Myocyte (in vitro differentiated cells): ENCODE measurements around the gene FAM107B. TPM values are rescaled to one million over a fixed set of nuclear protein-coding genes. Genes with fewer than 3 reads are reported as not detected.
"Not testable (repeated sequence)": the region's sequence is repeated elsewhere in the genome, so short reads cannot be mapped to it uniquely, and the experiment has no call there.

ENCODE experiments used
- DNase-seq: peaks from one replicate; pipeline ENCODE4 v3.0.0-alpha.2; 2012; ENCODE audit warnings: low read depth
- total RNA-seq: library from RNA; depleted of rRNA; stranded (reverse); fragments of >200 nt; gene quantifications from 2 replicates; pipeline ENCODE4 v1.2.3, GENCODE V29; 2014

FAM107B gene
- total RNA-seq, 1 donor from 2014 or later: 11.8 TPM

- no peak for DNase-seq
Measured at GRCh38 chr10:14696821-14697220, 77.9 kb downstream of the FAM107B start.

GRCh38 chr10:14695847-14696480, 78.7 kb downstream of the FAM107B start:
- no peak for DNase-seq

DNA sequence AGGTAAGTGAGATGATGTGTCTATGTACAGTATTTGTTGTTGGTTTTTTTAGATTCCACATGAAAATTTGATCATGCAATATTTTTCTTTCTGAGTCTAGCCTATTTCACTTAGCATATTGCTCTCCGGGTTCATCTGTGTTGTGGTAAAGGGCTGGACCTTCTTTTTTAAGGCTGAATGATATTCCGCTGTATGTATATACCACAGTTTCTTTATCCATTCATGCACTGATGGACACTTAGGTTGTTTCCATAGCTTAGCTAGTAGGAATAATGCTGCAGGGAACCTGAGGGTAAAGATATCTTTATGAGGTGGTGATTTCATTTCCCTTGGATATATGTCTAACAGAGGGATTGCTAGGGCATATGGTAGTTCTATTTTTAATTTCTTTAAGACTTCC, 80.8 kb downstream of the FAM107B start:
- no peak for DNase-seq

- DNase-seq: no peak
Measured at GRCh38 chr10:14692344-14693076, 82.2 kb downstream of the FAM107B start.

DNA sequence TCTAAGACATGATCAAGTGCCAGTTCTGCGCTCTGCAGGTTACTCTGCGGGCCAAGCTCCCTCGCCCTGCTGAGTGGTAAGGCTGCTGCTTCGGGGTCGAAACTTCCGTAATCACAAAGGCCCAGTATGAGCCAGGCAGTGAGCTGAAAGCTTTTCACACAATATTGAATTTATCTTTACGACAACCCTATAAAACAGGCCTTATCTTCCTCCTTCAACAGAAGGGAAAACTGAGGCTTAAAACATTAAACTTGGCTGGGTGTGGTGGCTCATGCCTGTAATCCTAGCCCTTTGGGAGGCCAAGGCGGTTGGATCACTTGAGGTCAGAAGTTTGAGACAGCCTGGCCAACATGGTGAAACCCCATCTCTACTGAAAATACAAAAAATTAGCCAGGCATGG, 83.3 kb downstream of the FAM107B start:
- no peak for DNase-seq

GRCh38 chr10:14688606-14689005, 86.1 kb downstream of the FAM107B start:
- peak; percentile 13 for DNase-seq

DNA sequence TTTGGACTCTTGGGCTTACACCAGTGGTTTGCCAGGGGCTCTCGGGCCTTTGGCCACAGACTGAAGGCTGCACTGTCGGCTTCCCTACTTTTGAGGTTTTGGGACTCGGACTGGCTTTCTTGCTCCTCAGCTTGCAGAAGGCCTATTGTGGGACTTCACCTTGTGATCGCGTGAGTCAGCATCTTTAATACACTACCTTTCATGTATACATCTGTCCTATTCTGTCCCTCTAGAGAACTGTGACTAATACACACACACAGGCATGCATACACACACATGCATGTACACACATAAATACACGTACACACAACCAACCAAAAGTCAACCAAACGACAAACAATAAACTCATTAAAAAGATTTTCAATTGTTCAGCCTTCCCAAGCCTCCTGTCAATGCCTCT, 86.5 kb downstream of the FAM107B start:
- not testable (repeated sequence) for DNase-seq

- DNase-seq: no peak
Measured at GRCh38 chr10:14687340-14687739, 87.4 kb downstream of the FAM107B start.

- no peak for DNase-seq
Measured at GRCh38 chr10:14686356-14686755, 88.3 kb downstream of the FAM107B start.

GRCh38 chr10:14684354-14684753, 90.3 kb downstream of the FAM107B start:
- DNase-seq: no peak

- DNase-seq: no peak
Measured at GRCh38 chr10:14683256-14683655, 91.4 kb downstream of the FAM107B start.

DNA sequence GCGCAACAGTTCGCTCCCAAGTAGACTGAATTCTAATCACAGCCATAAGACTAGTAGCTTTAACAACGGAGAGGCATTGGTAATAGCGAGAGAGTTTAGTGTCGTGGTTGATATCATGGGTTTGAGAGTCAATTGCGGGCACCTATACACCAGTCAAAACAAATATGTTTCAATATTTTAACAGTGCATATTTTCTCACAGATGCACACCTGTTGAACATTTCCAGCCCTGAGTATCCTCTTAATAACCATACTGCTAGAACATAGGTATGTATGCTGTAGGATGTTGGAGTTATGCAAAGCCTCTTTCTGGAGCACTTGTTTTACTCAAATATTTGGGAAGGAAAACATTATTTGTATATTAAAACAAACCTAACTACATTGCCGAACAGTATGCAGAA, 92.9 kb downstream of the FAM107B start:
- no peak for DNase-seq

- no peak for DNase-seq
Measured at GRCh38 chr10:14681305-14681704, 93.4 kb downstream of the FAM107B start.

DNA sequence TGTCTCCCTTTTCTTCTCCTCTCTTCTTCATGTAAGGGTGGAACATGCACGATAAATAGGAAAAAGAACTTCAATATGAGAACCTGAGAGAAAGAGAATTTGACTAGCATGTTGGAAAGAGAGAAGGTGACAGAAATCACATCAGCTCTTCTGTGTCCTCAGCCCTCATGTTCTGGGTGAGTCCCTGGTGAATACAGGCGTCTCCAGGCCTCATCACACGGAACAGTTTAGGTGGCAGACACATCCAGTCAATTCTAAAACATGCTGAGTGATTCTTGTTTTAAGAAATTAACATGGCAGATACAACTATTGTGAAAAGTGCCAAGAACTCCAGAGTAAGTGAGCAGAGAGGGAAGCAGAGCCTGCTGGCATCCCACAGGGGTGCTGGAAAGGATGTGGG, 96.1 kb downstream of the FAM107B start:
- DNase-seq: no peak

DNA sequence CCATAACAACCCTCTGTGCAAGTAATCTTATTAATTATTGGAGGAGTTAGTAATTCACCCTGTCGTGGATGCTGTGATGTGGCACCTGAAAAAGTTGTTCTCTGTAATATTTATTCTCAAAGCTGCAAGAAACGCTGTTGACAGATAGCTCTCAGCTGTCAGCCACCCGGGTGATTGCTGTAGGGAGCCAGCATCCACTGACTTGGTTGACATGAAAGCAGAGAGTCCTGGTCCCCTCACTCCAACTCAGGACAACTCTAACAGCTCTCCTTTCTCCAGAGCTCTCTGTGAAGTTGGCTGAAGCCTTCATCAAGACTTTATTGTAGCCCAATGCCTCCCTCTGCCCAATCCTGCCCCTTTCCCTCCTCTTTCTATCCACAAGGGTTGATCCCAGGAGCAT, 98.0 kb downstream of the FAM107B start:
- no peak for DNase-seq

GRCh38 chr10:14674376-14675050, 100.2 kb downstream of the FAM107B start:
- no peak for DNase-seq

DNA sequence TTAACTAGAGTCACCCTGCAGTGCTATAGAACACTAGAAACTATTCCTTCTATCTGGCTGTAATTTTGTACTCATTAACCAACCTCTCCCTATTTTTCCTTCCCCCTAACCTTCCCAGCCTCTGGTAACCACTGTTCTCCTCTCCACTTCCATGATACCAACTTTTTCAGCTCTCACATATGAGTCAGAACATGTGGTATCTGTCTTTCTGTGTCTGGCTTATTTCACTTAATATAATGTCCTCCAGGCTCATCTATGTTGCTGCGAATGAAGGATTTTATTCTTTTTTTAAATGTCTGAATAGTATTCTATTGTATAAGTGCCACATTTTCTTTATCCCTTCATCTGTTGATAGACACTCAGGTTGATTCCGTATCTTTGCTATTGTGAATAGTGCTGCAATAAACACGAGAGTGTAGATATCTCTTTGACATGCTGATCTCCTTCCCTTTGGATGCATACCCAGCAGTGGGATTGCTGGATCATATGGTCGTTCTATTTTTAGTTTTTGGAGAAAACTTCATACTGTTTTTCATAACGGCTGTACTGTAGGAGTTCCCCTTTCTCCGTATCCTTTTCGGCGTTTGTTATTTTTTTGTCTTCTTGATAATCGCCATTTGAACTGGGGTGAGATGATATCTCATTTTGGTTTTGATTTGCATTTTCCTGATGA, 101.4 kb downstream of the FAM107B start:
- no peak for DNase-seq

- no peak for DNase-seq
Measured at GRCh38 chr10:14671386-14671831, 103.3 kb downstream of the FAM107B start.

GRCh38 chr10:14670551-14671240, 104.0 kb downstream of the FAM107B start:
- DNase-seq: no peak

GRCh38 chr10:14669576-14669975, 105.1 kb downstream of the FAM107B start:
- no peak for DNase-seq

DNA sequence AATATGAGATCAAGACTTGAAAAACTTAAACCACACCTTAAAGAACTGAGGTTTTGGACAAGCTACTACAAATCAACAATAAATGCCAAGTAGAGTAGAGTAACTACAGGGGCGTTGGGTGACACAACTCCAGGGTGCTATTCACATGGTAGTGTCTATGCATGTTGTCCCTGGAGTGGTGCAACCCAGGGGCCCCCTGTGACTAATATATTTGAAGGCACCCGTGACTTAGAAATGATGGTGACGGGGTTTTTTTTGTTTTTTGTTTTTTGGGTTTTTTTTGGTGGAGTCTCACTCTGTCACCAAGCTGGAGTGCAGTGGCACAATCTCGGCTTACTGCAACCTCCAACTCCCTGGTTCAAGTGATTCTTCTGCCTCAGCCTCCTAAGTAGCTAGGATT, 106.9 kb downstream of the FAM107B start:
- DNase-seq: no peak
